T-helper 9 cell (primary cell): Measurements from ENCODE around the gene NUP107.

Source experiments
- DNase-seq: peaks from one replicate; pipeline ENCODE4 v3.0.0-alpha.2; 2020

NUP107 gene

DNA sequence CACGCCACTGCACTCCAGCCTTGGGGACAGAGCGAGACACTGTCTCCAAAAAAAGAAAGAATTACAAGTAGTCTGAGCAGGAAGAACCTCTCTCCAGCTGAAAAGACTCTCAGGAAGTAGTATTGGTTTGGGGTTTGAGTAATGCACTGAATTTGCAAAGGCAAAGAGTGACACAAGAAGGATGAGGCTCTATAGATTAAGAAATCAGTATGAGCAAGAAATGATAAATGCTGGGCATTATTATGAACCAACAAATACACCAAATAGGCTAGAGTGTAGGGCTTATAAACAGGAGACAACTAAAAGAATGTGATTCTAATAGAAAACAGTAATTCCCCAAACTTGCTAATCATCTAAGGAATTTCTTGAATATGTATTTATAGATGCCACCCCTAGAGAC, 56.6 kb downstream of the NUP107 start:
- DNase-seq: no peak

DNA sequence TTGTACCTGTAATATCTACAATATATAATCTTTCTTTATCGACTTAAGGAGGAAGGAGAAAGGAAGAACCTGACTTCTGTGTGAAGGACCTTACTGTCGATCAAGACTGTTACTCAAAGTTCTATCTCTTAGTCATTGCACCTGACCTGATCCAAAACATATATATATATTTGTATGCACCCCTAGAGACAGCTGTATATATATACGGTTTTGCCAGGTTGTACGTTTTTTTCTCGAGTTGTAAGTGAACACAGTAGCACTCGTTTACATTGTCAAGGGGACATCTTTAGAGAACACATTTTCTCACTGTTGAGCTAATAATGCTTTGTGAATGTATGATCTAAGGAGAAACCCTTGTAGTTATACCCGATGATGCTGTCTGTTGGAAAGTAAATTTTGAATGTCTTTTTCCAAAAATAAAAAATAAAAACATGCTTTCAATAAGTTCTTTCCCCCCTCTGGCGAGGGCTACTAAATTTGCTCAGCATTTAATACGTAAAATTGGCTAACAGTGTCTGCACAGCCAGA, 58.7 kb downstream of the NUP107 start:
- no peak for DNase-seq

DNA sequence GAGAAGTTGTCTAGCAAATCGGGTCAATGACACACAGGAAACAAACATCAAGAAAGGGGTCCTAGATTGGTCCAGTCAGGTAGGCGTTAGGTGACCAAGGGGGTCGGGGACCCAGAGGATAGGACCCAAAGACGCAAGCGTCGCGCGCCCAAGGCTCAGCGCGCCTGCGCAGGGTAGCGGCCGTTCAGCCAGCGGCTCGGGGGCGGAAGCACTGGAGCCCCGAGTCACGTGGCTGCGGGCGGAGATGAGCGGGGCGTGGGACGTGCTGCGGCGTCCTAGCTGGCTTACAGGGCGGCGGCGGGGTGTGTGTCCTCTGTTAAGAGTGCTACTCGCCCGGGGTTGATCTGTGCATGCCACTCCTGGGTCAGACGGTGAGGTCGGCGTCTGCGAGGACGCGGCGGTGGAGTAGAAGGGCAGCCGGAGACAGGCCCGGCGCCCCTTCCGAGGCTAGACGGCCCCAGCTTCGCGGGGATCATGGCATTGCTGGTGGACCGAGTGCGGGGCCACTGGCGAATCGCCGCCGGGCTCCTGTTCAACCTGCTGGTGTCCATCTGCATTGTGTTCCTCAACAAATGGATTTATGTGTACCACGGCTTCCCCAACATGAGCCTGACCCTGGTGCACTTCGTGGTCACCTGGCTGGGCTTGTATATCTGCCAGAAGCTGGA, 59.3 kb downstream of the NUP107 start, which contains the start of gene SLC35E3:
Gene SLC35E3 (plus strand): TSS at position 273 of the 668 bp plus-strand sequence. CDS start 202 bp downstream, at position 475.
- DNase-seq: peak; percentile 86

DNA sequence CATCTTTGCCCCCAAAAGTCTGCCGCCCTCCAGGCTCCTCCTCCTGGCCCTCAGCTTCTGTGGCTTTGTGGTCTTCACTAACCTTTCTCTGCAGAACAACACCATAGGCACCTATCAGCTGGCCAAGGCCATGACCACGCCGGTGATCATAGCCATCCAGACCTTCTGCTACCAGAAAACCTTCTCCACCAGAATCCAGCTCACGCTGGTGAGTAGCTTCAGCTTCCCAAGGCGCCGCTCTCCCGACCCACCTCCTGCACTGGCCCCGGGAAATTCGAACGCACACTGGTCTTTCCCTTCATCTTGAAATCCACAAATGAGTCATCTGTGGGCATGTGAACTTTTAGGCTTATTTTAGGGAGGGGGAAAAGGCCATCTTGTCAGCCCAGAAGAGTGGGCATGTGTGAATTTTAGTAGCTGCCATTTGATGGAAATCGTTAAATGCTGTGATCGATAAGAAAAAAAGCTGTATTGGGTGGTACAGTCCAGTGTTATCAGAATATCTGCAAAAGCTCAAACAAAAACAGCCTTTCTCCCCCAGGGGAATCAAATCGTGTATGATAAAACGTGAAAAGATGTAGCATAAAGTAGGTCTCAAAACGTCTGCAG, 59.9 kb downstream of the NUP107 start:
- DNase-seq: peak; percentile 15

DNA sequence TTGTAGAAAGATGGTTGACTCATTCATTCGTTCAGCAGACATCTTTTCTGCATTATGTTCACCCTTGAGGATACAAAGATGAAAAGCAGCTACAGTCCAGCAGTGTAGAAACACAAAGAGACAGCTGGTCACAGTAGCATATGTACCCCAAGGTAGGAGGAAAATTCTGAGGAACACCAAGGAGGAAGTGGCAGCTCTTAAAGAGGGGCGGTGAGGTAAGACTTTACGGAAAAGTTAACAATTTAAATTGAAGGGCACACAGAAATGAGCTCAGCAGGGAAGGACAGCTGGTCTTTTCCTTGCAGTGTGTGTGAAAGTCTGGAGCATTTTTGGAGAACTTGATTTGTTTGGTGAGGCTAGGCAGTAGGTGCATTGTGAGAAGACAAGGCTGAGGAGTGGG, 62.7 kb downstream of the NUP107 start:
- DNase-seq: no peak

DNA sequence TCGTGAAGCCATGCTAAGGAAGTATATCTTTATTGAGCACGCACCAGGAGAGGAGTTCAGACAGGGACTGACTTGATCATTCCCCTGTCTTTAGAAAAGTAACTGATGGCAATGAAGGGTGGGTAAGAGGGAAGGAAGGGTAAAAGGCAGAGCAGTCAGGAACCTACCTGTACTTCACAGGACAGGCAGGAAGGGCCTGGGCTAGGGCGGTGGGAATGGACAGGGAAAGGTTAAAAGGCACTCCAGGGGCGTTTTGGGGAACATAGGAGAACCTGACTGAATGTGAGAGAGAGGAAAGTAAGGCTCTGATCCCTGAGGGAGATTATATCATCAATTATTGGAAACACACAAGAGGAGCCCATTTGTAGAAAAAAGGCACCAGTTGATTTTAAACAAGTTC, 63.1 kb downstream of the NUP107 start:
- DNase-seq: no peak

DNA sequence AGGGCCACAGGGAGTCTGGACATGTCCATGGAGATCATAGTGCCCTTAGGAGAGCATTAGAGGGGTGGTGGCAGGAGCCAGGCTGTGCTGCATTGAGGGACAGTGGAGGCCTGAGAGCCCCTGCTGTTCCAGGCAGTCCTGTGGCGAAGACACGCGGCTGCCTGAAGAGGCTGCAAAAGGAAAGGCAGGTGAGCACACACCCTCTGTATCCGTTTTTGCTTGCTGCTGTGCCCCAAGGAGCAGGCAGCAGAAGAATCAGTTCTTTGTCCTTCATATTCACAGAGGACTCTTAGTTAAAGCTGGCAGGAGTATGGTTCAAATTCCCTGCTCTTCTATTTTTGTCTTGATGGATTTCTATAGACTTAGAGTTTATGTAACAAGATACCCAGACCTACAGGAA, 63.7 kb downstream of the NUP107 start:
- DNase-seq: no peak

DNA sequence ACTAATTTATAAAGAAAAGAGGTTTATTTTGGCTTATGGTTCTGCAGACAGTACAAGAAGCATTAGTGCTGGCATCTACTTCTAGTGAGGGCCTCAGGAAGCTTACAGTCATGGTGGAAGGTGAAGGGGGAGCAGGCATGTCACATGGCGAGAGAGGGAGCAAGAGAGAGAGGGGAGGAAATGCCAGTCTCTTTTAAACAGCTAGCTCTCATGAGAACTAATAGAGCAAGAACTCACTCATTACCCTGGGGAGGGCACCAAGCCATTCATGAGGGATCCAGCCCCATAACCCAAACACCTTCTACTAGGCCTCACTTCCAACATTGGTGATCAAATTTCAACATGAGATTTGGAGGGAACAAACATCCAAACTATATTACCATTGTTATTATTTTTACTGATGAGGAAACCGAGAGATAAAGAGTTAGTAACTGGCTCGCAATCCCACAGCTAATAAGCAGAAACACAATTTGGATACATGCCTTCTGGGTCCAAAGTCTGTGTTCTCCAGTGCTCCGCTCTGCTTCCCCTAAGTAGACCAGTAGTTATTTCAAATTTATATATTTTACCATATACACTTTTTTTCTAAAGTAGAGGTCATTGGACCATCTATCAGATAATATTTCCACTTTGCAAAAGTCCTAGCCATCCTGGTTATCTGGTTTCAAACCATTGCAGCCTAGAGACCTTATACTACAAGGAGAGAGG, 68.9 kb downstream of the NUP107 start:
- no peak for DNase-seq

DNA sequence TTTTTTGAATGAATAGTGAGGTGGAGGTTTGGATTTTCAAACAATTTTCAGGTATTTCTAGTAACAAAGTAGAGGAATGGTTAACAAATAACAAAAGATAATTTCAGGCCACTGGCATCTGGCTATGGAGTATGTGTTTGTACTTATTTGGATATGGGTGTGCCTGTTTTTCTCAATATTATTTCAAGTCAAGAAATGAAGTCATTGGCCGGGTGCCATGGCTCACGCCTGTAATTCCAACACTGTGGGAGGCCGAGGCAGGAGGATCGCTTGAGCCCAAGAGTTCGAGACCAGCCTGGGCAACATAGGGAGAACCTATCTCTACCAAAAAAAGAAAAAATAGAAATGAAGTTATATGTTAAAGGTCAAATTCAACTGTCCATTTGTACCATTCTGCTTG, 73.1 kb downstream of the NUP107 start:
- DNase-seq: no peak

DNA sequence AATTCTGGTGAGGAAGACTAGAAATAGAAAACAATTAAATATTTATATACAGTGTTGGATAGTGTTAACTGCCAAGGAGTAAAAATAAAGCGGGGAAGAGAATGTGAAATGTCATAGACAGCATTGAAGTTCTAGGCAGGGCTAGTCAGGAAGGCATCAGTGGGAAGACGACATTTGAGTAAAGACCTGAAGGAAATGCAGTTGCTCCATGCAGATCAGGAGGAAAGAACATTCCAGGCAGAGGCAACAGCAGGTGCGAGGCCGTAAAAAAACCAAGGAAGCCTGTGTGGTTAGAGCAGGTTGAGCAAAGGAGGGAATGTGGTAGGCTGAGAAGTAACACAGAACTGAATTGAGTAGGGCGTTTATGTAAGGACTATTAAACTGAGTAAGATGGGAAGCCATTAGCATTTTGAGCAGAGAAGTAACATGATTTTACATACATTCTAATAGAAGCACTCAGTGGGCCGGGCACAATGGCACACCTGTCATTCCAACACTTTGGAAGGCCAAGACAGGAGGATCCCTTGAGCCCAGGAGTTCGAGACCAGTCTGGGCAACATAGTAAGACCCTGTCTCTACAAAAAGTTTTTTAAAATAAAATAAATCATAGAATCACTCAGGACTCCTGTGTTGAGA, 74.1 kb downstream of the NUP107 start:
- DNase-seq: no peak

DNA sequence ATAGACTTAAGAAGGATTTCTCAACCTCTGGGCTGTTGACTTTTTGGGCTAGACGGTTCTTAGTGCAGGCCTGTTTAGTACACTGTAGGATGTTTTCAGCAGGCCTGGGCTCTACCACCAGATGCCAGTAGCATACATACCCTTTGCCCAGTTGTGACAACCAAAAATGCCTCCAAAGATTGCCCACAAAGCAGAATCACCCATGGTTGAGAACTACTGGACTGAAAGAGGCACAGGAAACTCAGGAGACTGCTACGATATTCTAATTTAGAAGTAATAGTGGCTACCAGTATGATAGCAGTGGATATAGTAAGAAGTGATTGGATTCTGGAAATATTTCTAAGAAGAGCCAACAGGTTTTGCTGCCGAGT, 74.6 kb downstream of the NUP107 start:
- no peak for DNase-seq

DNA sequence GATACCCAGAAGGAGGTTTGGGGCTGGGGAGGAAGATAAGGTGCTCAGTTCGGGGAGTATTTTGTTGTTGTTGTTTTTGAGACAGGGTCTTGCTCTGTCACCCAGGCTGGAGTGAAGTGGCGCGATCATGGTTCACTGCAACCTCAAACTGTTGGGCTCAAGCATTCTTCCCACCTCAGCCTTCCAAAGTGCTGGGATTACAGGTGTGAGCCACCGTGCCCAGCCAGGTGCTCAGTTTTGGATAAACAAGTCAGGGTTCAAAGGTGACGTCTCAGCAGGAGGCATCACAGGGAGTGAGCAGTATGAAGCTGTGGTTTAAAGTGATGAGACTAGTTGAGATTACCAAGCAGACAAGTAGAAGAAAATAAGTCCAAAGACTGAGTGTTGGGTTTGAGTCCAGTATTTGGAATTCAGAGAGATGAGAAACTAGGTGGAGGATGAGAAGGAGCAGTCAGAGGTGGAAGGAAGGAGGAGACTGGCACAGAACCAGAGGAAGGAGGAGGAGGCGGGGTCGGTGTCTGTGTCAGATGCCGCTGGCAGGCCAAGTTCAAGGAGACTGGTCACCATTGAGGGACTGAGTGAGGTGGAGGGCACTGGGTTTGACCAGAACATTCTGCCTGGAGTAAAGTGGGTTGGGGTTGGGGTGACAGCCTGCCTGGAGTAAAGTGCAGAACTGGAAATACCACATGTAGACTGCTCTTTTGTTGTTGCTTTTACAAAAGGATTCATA, 75.3 kb downstream of the NUP107 start:
- DNase-seq: no peak

DNA sequence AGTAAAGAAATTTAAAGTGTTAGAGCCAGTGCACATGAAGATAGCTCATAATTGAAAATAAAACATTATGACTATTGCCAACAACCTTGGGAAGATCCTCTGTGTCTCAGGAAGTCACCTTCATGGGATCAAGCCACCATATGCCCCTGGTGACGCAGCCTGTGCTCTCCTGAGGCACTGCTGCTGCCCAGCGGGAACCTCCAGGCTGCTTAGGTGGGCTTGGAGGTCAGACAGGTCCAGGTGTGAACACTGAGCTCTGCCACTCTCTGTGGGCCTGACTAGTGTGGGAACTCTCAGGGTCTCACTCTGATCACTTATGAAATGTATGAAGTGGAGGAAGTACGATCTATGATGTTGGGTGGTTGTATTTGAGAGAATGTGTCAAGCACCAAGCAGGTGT, 75.9 kb downstream of the NUP107 start:
- DNase-seq: no peak

DNA sequence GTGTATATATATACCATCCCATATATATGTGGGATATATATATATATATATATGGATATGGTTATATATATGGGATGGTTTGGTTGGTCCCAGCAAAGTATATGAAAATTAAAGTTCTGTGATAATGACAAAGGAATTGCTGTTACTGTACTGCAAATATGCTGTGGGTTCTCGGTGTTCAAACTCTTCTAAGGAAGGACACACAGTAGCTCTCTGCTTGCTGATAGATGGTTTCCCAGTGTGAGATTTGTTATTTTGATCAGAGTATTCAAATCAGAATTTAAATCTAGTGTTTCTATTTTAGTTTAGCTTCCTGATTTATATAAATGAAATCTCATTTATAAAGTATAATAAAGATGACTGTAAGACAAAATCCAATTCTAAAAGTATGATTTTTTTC, 78.9 kb downstream of the NUP107 start:
- DNase-seq: no peak

DNA sequence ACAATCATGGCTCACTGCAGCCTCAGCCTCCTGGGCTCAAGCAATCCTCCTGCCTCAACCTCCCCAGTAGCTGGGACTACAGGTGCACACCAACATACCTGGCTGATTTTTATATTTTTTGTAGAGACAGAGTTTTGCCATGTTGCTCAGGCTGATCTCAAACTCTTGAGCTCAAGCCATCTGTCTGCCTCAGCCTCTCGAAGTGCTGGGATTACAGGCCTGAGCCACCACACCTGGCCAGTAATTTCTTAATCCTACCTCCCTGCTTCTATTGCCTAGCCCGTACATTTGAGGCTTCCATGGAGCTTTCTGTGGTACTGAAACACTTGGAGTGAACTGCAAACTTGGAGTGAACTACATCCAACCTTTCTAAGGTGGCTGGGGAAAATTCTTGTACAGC, 79.9 kb downstream of the NUP107 start:
- no peak for DNase-seq

DNA sequence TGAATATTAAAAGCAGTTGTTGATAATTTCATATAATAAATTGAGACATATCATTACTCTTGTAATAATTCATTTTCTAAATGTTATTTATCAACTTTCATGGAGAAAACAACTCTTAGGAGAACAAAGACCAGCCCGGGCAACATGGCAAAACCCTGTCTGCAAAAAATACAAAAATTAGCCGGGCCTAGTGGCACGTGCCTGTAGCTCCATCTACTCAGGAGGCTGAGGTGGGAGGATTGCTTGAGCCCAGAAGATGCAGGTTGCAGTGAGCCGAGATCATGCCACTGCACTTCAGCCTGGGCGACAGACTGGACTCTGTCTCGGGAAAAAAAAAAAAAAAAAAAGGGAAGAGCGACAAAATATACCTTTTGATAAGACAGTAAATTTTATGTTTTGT, 80.4 kb downstream of the NUP107 start:
- DNase-seq: no peak

DNA sequence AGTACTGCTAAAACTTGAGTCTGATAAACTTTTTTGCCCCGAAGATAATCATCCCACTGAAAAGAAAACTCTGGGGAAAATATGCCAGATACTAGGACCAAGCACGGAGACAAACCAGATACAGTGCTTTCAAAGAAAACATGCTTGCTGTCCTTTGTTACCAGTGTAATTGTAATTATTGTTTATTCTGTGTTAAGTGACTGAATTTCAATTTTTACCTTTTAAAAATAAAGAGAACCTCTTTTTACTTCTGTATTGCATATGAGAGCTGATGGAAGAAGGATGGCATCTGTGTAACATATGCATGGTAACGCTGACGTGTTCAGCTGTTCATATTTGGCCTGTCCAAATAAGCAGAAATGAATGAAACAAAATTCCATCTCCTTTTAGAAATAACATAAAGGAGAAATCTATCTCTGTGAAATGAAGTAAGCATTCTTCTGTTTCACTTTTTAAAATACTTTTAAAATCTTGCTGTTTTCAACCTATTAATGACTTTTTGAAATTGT, 81.7 kb downstream of the NUP107 start:
- DNase-seq: no peak

DNA sequence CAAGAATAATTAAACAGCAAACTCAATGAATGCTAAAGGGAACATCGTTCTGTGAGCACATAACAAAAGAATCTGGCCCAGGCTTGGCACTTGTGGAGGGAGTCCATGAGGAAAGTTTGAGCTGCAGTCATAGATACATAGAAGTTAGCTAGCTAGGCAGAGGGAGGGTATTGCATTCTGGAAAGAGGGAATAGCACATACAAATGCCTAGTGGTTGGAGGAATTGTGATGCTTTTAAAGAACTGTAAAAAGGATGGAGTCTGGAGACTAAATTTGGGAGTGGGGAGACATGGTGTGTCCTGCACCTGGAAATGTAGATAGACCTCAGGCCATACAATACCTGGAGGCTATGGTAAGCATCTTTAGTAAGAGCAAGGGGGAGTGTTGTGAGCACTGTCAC, 83.2 kb downstream of the NUP107 start:
- no peak for DNase-seq

DNA sequence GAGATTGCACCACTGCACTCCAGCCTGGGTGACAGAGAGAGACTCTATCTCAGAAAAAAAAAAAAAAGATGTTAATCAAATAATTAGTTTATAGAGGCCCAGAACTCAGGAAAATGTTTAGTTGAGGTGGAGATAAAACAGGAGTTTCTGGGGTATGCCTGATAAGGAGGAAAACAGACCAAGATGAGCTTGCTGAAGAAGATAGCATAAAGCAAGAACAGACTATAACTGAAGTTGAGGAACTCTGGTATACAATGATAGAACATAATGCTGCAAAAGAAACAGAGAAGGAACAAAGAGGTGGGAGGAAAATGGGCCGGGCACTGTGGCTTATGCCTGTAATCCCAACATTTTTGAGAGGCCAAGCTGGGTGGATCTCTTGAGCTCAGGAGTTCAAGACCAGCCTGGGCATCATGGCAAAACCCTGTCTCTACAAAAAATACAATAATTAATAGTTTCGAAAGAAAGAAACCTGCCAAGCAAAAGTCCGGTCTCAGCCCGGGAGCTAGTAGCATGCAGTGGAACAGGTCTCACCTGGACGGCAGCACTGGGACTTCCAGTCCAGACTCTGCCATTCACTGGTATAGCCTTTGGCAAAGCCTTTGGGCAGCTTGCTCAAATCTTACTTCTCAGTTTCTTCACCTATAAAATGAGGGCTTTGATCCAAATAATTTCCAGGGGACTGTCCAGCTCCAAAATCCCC, 84.6 kb downstream of the NUP107 start:
- no peak for DNase-seq

DNA sequence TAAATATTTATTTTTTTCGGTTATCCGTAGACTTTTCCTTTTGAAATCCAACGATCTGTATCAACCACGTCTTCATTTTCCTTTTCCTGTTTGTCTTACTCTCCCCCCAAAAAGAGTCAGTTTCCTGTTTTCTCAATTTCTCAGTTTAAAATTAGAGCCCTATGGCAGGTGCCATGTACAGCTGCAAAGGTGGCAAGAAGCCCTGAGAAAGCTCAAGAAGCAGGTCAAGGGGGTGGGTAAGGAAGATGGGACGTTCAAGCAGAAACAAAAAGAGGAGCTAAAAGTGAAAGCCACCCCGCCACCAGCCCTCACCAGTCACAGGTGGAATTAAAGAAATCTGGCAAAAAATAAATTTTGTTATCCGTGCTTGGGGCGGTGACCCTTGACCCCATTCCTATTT, 85.9 kb downstream of the NUP107 start:
- no peak for DNase-seq

DNA sequence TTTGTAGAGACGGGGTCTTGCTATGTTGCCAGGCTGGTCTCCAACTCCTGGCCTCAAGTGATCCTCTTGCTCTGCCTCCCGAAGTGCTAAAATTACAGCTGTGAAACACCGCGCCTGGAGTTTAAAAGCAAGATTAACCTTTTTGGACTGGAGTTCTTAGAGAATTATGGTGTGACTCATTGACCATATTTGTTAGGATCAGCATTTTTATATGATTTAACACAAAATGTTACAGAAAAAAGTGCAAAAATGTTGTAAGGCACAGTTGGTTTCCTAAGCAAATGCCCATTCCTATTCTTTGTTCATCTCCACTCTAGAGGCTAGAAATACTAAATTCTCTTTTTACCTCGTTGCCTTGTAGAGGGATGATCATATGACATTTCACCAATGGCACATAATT, 86.8 kb downstream of the NUP107 start:
- DNase-seq: no peak

DNA sequence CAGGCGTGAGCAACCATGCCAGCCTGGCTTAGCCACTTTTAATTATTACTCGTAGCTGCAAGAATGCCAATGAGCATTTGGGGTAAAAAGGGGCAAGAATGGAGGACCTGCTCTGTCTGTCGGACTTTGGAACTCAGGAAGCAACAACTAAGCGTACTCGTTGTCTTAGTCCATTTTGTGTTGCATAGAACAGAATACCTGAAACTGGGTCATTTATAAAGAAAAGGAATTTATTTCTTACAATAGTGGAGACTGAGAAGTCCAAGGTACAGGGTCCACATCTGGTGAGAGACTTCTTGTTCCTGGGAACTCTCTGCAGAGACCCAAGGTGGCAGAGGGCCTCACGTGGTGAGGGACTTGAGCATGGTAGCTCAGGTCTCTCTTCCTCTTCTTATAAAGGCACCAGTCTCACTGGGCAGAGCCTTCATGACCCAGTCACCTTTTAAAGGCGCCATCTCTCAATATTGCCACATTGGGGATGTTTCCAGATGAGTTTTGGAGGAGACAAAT, 88.4 kb downstream of the NUP107 start:
- DNase-seq: no peak
